SK-N-SH treated with all-trans-retinoic acid at 6 μM for 48 hours (cell line): ENCODE measurements around the gene ARHGEF1.
A peak's percentile ranks its signal among the peaks of the same experiment; 100 is the strongest.

Experiments used
- ATAC-seq: fragments of 200-7000 bp; cut with Tn5 transposase; 3 replicates; pipeline ENCODE4 v1.9.1; 2020; ENCODE audit warnings: mild to moderate bottlenecking, moderate library complexity
- ARNTL ChIP-seq: fragments of 450-650 bp; formaldehyde crosslinking; IDR thresholded peaks from 2 replicates; pipeline ENCODE4 v1.5.0; 2020; ENCODE audit warnings: low read depth, mild to moderate bottlenecking, moderate library complexity, borderline replicate concordance
- BACH2 ChIP-seq: fragments of 250-450 bp; sonication (Bioruptor Pico); IDR thresholded peaks from 2 replicates; pipeline ENCODE4 v1.9.0; 2021; ENCODE audit warnings: mild to moderate bottlenecking, borderline replicate concordance
- CSRNP3 ChIP-seq: fragments of 250-450 bp; sonication (Bioruptor Pico); IDR thresholded peaks from 2 replicates; pipeline ENCODE4 v1.5.1; 2021; ENCODE audit warnings: mild to moderate bottlenecking, moderate library complexity
- ESRRG ChIP-seq: fragments of 250-450 bp; sonication (Bioruptor Pico); IDR thresholded peaks from 2 replicates; pipeline ENCODE4 v1.6.1; 2021; ENCODE audit warnings: mild to moderate bottlenecking
- GLIS3 ChIP-seq: fragments of 250-450 bp; sonication (Bioruptor Pico); IDR thresholded peaks from 2 replicates; pipeline ENCODE4 v1.5.0; 2020; ENCODE audit warnings: mild to moderate bottlenecking, moderate library complexity
- ISL1 ChIP-seq: fragments of 250-450 bp; sonication (Bioruptor Pico); IDR thresholded peaks from 2 replicates; pipeline ENCODE4 v2.1.2; 2022; ENCODE audit warnings: mild to moderate bottlenecking, moderate library complexity
- OSR1 ChIP-seq: fragments of 250-450 bp; sonication (Bioruptor Pico); IDR thresholded peaks from 2 replicates; pipeline ENCODE4 v1.8.0; 2022; ENCODE audit warnings: moderate library complexity, mild to moderate bottlenecking, inconsistent platforms
- POU6F1 ChIP-seq: fragments of 250-450 bp; sonication (Bioruptor Pico); IDR thresholded peaks from 2 replicates; pipeline ENCODE4 v1.8.0; 2021; ENCODE audit warnings: low read depth, mild to moderate bottlenecking, moderate library complexity, borderline replicate concordance
- SNAI2 ChIP-seq: fragments of 250-450 bp; sonication (Bioruptor Pico); IDR thresholded peaks from 2 replicates; pipeline ENCODE4 v1.5.0; 2020; ENCODE audit warnings: mild to moderate bottlenecking, moderate library complexity
- TCF4 ChIP-seq: fragments of 250-450 bp; sonication (Bioruptor Pico); IDR thresholded peaks from 2 replicates; pipeline ENCODE4 v1.8.0; 2021; ENCODE audit warnings: mild to moderate bottlenecking, moderate library complexity, borderline replicate concordance
- TOX ChIP-seq: fragments of 250-450 bp; sonication (Bioruptor Pico); IDR thresholded peaks from 2 replicates; pipeline ENCODE4 v1.8.0; 2021; ENCODE audit warnings: mild to moderate bottlenecking, moderate library complexity, borderline replicate concordance
- ZC3H10 ChIP-seq: fragments of 250-450 bp; sonication (Bioruptor Pico); IDR thresholded peaks from 2 replicates; pipeline ENCODE4 v1.5.1; 2021; ENCODE audit warnings: mild to moderate bottlenecking, moderate library complexity
- ZFP3 ChIP-seq: fragments of 250-450 bp; sonication (Bioruptor Pico); IDR thresholded peaks from 2 replicates; pipeline ENCODE4 v1.5.0; 2020; ENCODE audit warnings: mild to moderate bottlenecking, moderate library complexity
- ZNF565 ChIP-seq: fragments of 450-650 bp; formaldehyde crosslinking; conservative IDR thresholded peaks from 2 replicates; pipeline ENCODE4 v1.5.0; 2020; ENCODE audit warnings: low read depth, mild to moderate bottlenecking, moderate library complexity
- ZNF8 ChIP-seq: fragments of 450-650 bp; formaldehyde crosslinking; IDR thresholded peaks from 2 replicates; pipeline ENCODE4 v1.5.0; 2020; ENCODE audit warnings: mild to moderate bottlenecking, moderate library complexity
- TF ChIP-seq, protein P1 (sequence below): fragments of 250-450 bp; sonication (Bioruptor Pico); IDR thresholded peaks from 2 replicates; pipeline ENCODE4 v1.5.0; 2020; ENCODE audit warnings: mild to moderate bottlenecking, moderate library complexity
- TF ChIP-seq, protein P2 (sequence below): fragments of 250-450 bp; sonication (Bioruptor Pico); IDR thresholded peaks from 2 replicates; pipeline ENCODE4 v1.8.0; 2020; ENCODE audit warnings: mild to moderate bottlenecking, moderate library complexity, borderline replicate concordance

The ARHGEF1 gene

DNA sequence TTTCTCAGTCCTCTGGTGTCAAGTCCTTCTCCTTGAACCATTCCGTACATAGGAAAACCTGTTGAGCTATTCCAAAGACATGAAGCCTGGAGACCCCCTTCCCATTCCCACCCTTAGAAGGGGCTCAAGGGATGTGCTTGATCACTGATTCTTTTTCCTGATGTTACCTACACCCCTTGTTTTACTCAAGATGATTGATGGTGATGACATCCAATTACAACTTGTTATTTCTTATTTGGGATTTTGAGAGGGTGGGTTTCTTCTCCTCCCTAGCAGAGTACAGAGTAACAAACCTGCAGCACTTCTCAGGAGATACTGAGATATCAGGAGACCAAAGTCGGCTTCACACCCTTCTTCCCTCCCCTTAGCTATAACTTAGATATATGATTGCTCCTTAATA, 29.6 kb upstream of the ARHGEF1 start (continued):
- TF ChIP-seq POU6F1 (CRISPR knock-in tag) = no peak
- TF ChIP-seq GLIS3 (CRISPR knock-in tag) = no peak
- no peak for TF ChIP-seq SNAI2
- TF ChIP-seq OSR1 (CRISPR knock-in tag) = no peak
- TF ChIP-seq ISL1 (CRISPR knock-in tag) = no peak

DNA sequence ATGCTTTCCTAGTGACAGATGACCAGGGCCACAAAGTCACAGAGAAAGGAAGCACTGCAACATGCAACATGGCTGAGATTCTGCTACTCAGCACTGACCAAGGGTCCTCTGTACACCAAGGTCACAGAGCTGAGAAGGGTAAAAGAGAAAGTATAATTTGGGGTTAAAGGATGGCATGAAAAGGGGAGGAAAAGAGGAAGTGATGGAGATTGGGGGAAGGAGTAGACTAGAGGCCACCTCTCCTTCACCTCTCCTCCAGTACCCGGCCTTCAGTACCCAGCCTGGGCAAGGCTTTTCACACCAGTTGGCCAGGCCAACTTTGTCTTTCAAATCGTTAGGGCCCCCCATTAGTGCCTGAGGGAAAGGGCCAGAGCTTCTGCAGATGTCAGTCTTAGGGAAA, 29.2 kb upstream of the ARHGEF1 start:
- no peak for ATAC-seq
- TF ChIP-seq ESRRG = no peak

DNA sequence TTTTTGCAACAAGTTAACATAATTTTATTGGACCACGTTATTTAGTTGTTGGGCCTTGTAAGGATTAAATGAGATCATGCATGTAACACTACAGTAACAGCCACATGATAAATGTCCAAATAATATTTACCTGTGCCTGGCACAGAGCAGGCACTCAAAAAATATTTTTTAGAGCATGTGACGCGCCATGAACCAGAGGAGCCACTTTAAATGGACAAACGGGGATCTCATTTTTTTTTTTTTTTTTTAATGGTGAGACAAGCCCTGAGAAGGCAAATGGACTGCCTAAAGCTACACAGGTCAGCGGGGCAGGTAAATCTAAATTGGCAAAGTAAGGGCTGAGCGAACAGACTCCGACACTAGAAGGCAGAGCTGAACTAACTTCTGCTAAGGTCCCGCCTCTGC, 23.8 kb upstream of the ARHGEF1 start:
- ATAC-seq = no peak
- no peak for TF ChIP-seq ZC3H10 (CRISPR knock-in tag)
- TF ChIP-seq TCF4 (CRISPR knock-in tag) = no peak
- TF ChIP-seq BACH2 (CRISPR knock-in tag) = no peak
- no peak for TF ChIP-seq CSRNP3 (CRISPR knock-in tag)
- no peak for TF ChIP-seq ZNF565 (CRISPR knock-in tag)
- TF ChIP-seq TOX (CRISPR knock-in tag) = no peak
- no peak for TF ChIP-seq GLIS3 (CRISPR knock-in tag)
- no peak for TF ChIP-seq OSR1 (CRISPR knock-in tag)
- no peak for TF ChIP-seq SNAI2
- no peak; the same call in 1 of the 2 replicates for TF ChIP-seq ISL1 (CRISPR knock-in tag)
- no peak for TF ChIP-seq ZFP3
- TF ChIP-seq, all 23 proteins: peak for 0

GRCh38 chr19:41859618-41860418, 23.2 kb upstream of the ARHGEF1 start, which contains the start of gene RPS19:
TSS of gene RPS19 (plus strand) at chr19:41860255. CDS start at chr19:41860775, 520 bp downstream.
- TF ChIP-seq TCF4 (CRISPR knock-in tag) (peak; percentile 25; the same call in 1 of the 2 replicates), ZC3H10 (CRISPR knock-in tag) (no peak), ZNF8 (CRISPR knock-in tag) (no peak)
- TF ChIP-seq, protein P1, sequence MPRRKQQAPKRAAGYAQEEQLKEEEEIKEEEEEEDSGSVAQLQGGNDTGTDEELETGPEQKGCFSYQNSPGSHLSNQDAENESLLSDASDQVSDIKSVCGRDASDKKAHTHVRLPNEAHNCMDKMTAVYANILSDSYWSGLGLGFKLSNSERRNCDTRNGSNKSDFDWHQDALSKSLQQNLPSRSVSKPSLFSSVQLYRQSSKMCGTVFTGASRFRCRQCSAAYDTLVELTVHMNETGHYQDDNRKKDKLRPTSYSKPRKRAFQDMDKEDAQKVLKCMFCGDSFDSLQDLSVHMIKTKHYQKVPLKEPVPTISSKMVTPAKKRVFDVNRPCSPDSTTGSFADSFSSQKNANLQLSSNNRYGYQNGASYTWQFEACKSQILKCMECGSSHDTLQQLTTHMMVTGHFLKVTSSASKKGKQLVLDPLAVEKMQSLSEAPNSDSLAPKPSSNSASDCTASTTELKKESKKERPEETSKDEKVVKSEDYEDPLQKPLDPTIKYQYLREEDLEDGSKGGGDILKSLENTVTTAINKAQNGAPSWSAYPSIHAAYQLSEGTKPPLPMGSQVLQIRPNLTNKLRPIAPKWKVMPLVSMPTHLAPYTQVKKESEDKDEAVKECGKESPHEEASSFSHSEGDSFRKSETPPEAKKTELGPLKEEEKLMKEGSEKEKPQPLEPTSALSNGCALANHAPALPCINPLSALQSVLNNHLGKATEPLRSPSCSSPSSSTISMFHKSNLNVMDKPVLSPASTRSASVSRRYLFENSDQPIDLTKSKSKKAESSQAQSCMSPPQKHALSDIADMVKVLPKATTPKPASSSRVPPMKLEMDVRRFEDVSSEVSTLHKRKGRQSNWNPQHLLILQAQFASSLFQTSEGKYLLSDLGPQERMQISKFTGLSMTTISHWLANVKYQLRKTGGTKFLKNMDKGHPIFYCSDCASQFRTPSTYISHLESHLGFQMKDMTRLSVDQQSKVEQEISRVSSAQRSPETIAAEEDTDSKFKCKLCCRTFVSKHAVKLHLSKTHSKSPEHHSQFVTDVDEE = peak; percentile 27; the same call in 1 of the 2 replicates
- TF ChIP-seq, protein P2, sequence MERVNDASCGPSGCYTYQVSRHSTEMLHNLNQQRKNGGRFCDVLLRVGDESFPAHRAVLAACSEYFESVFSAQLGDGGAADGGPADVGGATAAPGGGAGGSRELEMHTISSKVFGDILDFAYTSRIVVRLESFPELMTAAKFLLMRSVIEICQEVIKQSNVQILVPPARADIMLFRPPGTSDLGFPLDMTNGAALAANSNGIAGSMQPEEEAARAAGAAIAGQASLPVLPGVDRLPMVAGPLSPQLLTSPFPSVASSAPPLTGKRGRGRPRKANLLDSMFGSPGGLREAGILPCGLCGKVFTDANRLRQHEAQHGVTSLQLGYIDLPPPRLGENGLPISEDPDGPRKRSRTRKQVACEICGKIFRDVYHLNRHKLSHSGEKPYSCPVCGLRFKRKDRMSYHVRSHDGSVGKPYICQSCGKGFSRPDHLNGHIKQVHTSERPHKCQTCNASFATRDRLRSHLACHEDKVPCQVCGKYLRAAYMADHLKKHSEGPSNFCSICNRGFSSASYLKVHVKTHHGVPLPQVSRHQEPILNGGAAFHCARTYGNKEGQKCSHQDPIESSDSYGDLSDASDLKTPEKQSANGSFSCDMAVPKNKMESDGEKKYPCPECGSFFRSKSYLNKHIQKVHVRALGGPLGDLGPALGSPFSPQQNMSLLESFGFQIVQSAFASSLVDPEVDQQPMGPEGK (CRISPR knock-in tag) = peak; percentile 49; the same call in 1 of the 2 replicates
- peak; percentile 92 for ATAC-seq

DNA sequence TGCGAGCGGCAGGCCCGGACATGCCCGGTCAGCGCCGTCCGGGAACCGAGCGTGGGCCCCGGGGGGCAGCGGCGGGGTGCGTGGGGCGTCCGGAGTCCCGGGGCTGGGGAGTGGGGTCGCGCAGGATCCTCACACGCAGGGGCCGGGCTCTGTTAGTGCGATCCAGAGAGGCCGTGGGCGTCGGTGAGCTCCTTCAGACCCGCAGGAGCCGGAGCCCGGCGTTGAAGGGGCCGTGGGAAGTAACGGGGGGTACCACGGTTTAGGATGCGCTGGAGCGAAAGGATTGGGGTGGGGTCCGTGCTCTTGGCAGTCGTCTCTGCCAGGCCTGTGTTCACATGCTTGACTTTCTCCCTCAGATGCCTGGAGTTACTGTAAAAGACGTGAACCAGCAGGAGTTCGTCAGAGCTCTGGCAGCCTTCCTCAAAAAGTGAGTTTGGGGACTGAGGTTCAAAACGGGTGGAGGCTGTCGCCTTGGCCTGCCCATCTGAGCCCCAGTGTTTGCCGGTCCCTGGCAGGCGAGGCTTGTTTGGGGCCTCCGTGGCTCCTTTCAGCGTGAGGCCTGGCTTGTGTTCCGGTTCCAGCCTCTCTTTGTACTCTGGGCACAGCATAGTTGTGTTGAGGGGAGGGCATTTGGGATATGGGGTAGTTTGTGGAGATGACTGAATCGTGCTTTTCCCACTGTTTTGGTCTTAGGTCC, 22.4 kb upstream of the ARHGEF1 start:
- no peak for TF ChIP-seq ISL1 (CRISPR knock-in tag)
- no peak for TF ChIP-seq ARNTL (CRISPR knock-in tag)
- no peak for ATAC-seq
